Uterus (tissue), 4 donors: Measurements from ENCODE around the gene NBAS. TPM values are rescaled to one million over a fixed set of nuclear protein-coding genes. Genes with fewer than 3 reads are reported as not detected.

ENCODE experiments used
- DNase-seq, 2 donors: peaks; one replicate each; pipeline ENCODE4 v3.0.0-alpha.2; 2019 to 2020
- H3K27ac ChIP-seq, 2 donors: fragments of 200-600 bp; sonication (generic); 1 replicate in 1 of 2; 2 replicates in 1 of 2; pipeline ENCODE4 v1.5.1; 2016 to 2018
- H3K27me3 ChIP-seq, 2 donors: fragments of 200-600 bp; sonication (generic); one replicate each; pipeline ENCODE4 v1.5.1; 2018 to 2019; ENCODE audit warnings: control low read depth in 1 of 2
- H3K36me3 ChIP-seq, 2 donors: fragments of 200-600 bp; sonication (generic); one replicate each; pipeline ENCODE4 v1.5.1; 2019; ENCODE audit warnings: control low read depth in 1 of 2
- H3K4me1 ChIP-seq, 2 donors: fragments of 200-600 bp; sonication (generic); one replicate each; pipeline ENCODE4 v1.5.1; 2018 to 2019; ENCODE audit warnings: control low read depth in 1 of 2
- H3K4me3 ChIP-seq, 2 donors: fragments of 200-600 bp; sonication (generic); 1 replicate in 1 of 2; 2 replicates in 1 of 2; pipeline ENCODE4 v1.5.1; 2018 to 2019; ENCODE audit warnings: mild to moderate bottlenecking in 1 of 2
- H3K9me3 ChIP-seq, 2 donors: fragments of 200-600 bp; sonication (generic); one replicate each; pipeline ENCODE4 v1.5.1; 2019; ENCODE audit warnings: control low read depth in 1 of 2
- POLR2A ChIP-seq, 2 donors: fragments of 450-650 bp; IDR thresholded peaks; one replicate each; pipeline ENCODE4 v1.6.1; 2016; ENCODE audit warnings: antibody characterized with exemption in 2 of 2, mild to moderate bottlenecking in 1 of 2, moderate library complexity in 1 of 2
- intact Hi-C: fragments of 100-400 bp; cut with DNase I; formaldehyde crosslinking; loops from one replicate; pipeline ENCODE4 v1.15.1; 2023; ENCODE audit warnings: low total_unique reads
- total RNA-seq, 4 donors: library from RNA; depleted of rRNA in 3 of 4; stranded (reverse); fragments of >200 nt in 3 of 4; gene quantifications; one replicate each; pipeline versions ENCODE4 v1.1.0 to v1.2.4, GENCODE V29; 2014 to 2023
- TF ChIP-seq, protein P1 (sequence below), 4 experiments: fragments of 200-600 bp in 2 of 4; fragments of 450-650 bp in 2 of 4; sonication (generic) in 2 of 4; IDR thresholded peaks; one replicate each; pipeline ENCODE4 v1.5.1; 2016 to 2019; ENCODE audit warnings: antibody characterized with exemption in 4 of 4, mild to moderate bottlenecking in 2 of 4, moderate library complexity in 1 of 4
- donor health status: DM: yes; HTN: yes; CAD: no.

NBAS gene
- total RNA-seq, 4 donors from 2014 or later = 36.2 to 93.5 (median 49.5) TPM

DNA sequence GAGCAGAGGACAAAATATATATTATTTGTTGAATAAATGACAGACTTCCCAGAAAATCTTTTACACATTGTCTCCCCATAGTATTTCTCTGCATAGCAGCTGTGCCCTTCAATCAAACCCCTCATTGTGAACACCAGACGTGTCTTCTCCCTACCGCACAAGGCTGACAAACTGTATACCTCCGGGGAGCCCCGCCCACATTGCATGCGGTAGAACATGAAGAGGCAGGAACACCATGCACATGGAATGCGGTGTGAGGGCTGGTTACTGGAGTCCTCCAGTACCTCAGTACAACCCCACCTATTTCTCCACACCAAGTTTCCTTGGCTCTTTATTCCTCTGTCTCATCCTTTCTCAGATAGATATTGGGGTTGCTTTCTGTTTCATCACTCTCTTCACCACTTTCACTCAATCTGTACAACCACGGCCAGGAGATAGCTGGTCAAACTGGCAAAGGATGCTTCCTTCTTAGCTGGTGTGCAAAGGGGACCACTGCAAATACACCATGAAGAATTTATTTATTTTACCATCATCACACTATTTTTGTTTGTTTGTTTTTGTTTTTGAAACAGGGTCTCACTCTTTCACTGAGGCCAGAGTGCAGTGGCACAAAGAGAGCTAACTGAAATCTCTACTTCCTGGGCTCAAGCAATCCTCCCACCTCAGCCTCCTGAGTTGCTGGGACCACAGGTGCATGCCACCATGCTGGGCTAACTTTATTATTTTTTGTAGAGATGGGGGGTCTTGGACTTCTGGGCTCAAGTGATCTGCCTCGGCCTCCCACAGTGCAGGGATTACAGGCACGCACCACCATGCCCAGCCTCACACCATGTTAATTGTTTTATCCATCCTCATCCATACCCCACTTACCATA is 2.3 kb upstream of the NBAS start:
- Histone ChIP-seq H3K36me3 (no peaks in the 10 kb centered on the region), H3K9me3 (no peaks in the 10 kb centered on the region), H3K27ac (no peak overlapping the region), H3K4me1 (no peaks in the 10 kb centered on the region), H3K4me3 (no peak overlapping the region), H3K27me3 (no peaks in the 10 kb centered on the region)
- DNase-seq = no peak
- intact Hi-C loops = no loop called here
- TF ChIP-seq POLR2A (IDR thresholded peaks at IDR 0.05) = no peak
- TF ChIP-seq, protein P1, sequence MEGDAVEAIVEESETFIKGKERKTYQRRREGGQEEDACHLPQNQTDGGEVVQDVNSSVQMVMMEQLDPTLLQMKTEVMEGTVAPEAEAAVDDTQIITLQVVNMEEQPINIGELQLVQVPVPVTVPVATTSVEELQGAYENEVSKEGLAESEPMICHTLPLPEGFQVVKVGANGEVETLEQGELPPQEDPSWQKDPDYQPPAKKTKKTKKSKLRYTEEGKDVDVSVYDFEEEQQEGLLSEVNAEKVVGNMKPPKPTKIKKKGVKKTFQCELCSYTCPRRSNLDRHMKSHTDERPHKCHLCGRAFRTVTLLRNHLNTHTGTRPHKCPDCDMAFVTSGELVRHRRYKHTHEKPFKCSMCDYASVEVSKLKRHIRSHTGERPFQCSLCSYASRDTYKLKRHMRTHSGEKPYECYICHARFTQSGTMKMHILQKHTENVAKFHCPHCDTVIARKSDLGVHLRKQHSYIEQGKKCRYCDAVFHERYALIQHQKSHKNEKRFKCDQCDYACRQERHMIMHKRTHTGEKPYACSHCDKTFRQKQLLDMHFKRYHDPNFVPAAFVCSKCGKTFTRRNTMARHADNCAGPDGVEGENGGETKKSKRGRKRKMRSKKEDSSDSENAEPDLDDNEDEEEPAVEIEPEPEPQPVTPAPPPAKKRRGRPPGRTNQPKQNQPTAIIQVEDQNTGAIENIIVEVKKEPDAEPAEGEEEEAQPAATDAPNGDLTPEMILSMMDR (IDR thresholded peaks at IDR 0.05) = no peak

GRCh38 chr2:15562354-15563031 is 1.4 kb upstream of the NBAS start:
- no peaks in the 10 kb centered on the region for H3K27me3 ChIP-seq
- no peak for DNase-seq
- TF ChIP-seq, protein P1 (IDR thresholded peaks at IDR 0.05) = no peak
- TF ChIP-seq POLR2A (IDR thresholded peaks at IDR 0.05) = no peak
- peak overlapping the region; percentile 73 to 84 for H3K27ac ChIP-seq
- peak overlapping the region in 1 of 2 donors; percentile 61 for H3K4me3 ChIP-seq
- intact Hi-C loops = no loop called here
- H3K36me3 ChIP-seq = no peaks in the 10 kb centered on the region
- no peaks in the 10 kb centered on the region for H3K4me1 ChIP-seq
- H3K9me3 ChIP-seq = no peaks in the 10 kb centered on the region

DNA sequence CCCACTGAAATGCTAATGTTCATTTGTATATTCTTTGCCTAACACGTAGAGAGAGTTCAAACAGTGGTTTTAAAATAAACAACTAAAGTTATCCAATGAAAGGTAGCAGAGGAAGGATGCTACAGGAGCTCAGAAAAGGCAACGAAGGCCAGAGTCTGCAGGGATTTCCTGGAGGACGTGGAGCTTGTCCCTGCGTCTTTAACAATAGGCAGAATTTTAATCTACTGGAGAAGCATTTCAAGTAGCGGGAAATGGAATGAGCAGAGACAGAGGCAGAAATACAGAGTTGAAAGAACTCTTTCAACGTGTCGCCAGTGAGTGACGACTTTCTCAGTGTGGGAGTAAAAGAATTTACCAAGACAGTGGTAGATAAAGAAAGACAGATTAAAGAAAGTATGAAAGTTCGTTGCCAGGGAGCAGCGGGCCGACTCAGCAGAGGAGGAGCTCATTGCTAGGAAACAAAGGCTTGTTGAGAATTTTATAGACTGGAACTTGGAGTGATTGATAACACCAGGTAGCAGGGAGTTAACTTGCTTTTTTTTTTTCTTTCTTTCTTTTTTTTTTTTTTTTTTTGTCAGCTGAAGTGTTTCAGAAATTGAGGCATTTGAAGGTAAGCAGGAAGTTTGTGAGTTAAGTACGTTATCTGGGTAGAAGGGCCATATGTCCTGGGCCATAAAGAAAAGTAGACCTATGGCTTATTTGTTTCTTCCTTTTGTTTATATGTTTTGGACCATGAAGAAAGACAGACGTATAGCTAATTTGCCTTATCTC is 625 bp upstream of the NBAS start:
- no peaks in the 10 kb centered on the region for H3K9me3 ChIP-seq
- no peaks in the 10 kb centered on the region for H3K27me3 ChIP-seq
- peak overlapping the region; percentile 61 to 89 for H3K4me3 ChIP-seq
- TF ChIP-seq, protein P1 (IDR thresholded peaks at IDR 0.05) = no peak
- TF ChIP-seq POLR2A (IDR thresholded peaks at IDR 0.05) = no peak
- DNase-seq = peak; percentile 36 to 40
- no peaks in the 10 kb centered on the region for H3K4me1 ChIP-seq
- peak overlapping the region; percentile 73 to 84 for H3K27ac ChIP-seq
- no peaks in the 10 kb centered on the region for H3K36me3 ChIP-seq
- intact Hi-C loops = no loop called here

DNA sequence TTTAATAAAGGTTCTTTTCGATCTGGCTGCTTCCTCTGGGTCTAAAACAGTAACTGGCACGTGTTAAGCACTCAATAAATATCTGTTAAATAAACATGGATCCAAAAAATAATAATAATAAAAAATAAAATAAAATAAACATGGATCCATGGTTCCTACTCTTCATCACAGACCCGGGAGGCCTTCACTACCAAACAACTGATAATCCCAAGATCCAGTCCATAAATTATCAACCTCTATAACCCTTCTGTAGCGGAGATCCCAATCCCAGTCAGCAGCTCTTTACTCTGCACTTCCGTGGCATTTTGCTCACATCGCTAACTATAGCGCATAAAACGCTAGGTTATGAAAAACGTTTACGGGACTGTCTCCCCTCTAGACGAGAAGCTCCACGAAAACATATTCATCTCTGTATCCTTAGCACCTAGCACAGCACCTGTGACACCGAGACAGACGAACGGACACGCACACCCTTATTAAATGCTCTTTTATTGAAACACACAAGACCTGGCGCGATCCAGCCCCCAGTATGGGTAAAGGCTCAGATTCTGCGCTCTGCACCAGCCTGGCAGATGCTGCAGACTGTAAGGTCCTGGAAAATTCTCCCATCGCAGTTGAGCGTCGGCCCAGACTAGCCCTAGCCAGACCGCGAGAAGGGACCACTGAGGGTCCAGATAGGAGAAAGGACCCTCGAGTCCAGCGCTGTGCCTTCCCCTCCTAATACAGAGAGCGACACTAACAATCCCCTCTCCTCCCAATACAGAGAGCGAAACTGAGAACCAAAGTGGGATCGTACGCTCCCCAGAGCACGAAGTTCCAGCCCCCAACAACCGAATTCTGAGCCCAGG is 770 bp downstream of the NBAS start:
- intact Hi-C loops = no loop called here
- Histone ChIP-seq H3K9me3 (no peaks in the 10 kb centered on the region), H3K27me3 (no peaks in the 10 kb centered on the region), H3K36me3 (no peaks in the 10 kb centered on the region), H3K4me1 (no peaks in the 10 kb centered on the region), H3K4me3 (peak overlapping the region; percentile 61 to 89), H3K27ac (peak overlapping the region; percentile 73 to 84)
- DNase-seq = no peak
- no peak for TF ChIP-seq POLR2A (IDR thresholded peaks at IDR 0.05)
- TF ChIP-seq, protein P1 (IDR thresholded peaks at IDR 0.05) = no peak
